GM12865 (cell line): ENCODE measurements around the gene TCN2.
A peak's percentile ranks its signal among the peaks of the same experiment; 100 is the strongest.
"Not testable (repeated sequence)": the region's sequence is repeated elsewhere in the genome, so short reads cannot be mapped to it uniquely, and the experiment has no call there.

Experiments
- DNase-seq: peaks from one replicate; pipeline ENCODE4 v3.0.0; 2010; ENCODE audit warnings: low read depth
- H3K4me3 ChIP-seq: 2 replicates; pipeline ENCODE4 v1.5.1; 2011; ENCODE audit warnings: mild to moderate bottlenecking, low read depth, low read length, control low read depth
- TF ChIP-seq, protein P1 (sequence below): IDR thresholded peaks from 2 replicates; pipeline ENCODE4 v1.5.1; 2011; ENCODE audit warnings: low read length, control low read depth, low read depth, inconsistent platforms; ENCODE audit not compliant: insufficient read depth; ENCODE audit errors: missing control alignments

TCN2 gene

DNA sequence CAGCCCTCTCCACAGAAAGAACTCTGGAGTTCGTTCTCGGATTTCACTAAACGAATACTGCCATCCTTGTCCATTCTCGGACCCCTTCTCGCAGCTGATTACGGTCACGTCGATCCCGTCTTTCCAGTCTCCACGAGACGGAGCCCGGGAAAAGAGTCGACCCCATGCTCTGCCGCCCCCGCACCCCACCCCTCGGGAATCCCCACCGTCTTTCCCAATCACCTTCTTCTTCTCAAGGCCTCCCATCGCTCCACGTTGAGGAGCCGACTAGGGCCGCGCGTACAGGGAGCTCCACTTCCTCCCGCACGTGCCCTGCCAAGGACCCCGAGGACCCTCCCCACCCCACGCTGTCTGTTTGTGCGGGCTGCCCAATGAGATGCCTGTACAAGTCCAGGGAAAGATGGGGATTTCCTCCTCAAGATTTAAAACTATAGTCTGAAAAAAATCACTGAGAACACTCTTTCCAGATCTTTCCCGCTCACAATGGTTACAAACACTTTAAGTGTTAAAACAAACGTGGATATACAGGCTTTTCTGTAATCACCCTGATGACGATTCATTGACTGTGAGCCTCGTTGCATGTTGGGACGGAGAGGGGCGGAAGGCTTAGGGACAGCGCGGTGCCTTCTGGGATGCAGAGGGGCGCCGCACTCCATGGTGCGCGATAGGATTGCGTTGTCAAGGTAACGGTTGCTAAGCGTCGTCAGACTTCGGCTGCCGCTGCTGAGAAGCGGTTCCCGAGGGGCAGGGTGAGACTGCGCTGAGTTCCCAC is 15.2 kb upstream of the TCN2 start, which contains the start of gene PES1:
Gene PES1 (minus strand): TSS at position 323 of the 772 bp plus-strand sequence. CDS start 77 bp downstream, at position 246.
- TF ChIP-seq, protein P1, sequence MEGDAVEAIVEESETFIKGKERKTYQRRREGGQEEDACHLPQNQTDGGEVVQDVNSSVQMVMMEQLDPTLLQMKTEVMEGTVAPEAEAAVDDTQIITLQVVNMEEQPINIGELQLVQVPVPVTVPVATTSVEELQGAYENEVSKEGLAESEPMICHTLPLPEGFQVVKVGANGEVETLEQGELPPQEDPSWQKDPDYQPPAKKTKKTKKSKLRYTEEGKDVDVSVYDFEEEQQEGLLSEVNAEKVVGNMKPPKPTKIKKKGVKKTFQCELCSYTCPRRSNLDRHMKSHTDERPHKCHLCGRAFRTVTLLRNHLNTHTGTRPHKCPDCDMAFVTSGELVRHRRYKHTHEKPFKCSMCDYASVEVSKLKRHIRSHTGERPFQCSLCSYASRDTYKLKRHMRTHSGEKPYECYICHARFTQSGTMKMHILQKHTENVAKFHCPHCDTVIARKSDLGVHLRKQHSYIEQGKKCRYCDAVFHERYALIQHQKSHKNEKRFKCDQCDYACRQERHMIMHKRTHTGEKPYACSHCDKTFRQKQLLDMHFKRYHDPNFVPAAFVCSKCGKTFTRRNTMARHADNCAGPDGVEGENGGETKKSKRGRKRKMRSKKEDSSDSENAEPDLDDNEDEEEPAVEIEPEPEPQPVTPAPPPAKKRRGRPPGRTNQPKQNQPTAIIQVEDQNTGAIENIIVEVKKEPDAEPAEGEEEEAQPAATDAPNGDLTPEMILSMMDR = no peak
- H3K4me3 ChIP-seq = peak within 1 kb of the TSS; percentile 73
- peak; percentile 99 for DNase-seq

DNA sequence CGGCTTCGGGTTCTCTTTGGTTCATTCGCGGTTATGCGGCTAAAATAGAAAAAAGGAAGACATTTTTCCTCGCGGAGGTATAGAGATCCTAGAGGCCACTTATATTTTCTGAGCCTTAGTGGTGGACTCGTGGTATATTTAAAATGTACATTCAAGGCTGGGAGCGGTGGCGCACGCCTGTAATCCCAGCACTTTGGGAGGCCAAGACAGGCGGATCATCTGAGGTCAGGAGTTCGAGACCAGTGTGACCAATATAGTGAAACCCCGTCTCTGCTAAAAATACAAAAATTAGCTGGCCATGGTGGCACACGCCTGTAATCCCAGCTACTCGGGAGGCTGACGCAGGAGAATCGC is 14.6 kb upstream of the TCN2 start:
- not testable (repeated sequence) for DNase-seq, H3K4me3 ChIP-seq

DNA sequence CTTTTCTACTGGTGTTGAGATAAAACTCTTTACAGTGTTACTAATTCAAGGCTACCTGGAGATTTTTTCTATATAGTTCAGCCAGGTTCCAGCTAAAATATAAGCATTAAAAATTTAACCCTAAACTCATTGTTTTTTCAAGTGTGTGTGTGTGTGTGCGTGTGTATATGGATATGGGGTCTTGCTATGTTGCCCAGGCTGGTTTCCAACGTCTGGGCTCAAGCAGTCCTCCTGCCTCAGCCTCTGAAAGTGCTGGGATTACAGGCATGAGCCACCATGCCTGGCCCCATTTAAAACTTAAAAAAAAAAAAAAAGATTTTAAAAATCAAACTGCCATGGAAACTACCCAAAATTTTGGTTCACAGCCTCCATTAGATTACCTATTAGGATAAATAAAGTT is 10.8 kb upstream of the TCN2 start:
- TF ChIP-seq, protein P1 = no peak
- DNase-seq = no peak
- no peak overlapping the region for H3K4me3 ChIP-seq

DNA sequence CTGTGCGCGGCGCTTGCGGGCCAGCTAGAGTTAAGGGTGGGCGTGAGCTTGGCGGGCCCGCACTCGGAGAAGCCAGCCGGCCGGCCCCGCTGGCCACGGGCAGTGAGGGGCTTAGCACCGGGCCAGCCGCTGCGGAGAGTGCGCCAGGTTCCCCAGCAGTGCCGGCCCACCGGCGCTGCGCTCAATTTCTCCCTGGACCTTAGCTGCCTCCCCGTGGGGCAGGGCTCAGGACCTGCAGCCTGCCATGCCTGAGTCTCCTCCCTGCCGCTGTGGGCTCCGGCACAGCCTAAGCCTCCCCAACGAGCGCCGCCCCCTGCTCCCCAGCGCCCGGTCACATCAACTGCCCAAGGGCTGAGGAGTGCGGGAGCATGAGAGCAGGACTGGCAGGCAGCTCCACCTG is 10.1 kb upstream of the TCN2 start:
- no peak for DNase-seq
- TF ChIP-seq, protein P1 = no peak
- H3K4me3 ChIP-seq = no peak overlapping the region

DNA sequence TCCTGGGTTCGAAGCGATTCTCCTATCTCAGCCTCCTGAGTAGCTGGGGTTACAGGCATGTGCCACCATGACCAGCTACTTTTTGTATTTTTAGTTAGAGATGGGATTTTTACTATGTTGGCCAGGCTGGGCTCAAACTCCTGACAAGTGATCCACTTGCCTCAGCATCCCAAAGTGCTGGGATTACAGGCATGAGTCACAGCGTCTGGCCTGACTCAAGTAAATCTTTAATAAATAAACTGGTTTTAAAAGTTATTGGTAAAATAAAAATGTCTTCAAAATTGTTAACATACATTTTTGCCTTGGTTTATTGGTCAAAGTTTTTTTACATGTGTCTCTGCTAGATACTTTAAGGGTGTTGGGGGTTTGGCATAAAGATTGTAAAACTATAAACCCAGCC is 8.0 kb upstream of the TCN2 start:
- H3K4me3 ChIP-seq = no peak overlapping the region

DNA sequence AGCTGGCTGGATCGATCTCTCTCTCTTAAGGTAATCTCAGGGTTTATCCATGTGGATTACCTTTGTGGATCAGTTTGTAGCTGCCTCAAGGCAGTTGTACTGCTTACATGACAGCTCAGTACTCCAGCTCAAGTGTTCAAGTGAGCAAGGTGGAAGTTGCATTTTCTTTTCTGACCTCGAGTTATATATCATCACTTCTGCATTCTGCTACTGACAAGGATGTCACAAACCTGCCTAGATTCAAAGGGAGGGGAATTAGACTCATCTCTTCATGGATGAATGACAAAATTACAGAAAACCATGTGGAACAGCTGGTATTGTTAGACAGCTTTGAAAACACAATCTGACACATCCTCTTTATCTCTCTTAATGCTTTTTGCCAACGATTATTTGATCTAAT is 6.1 kb upstream of the TCN2 start:
- TF ChIP-seq, protein P1 = no peak
- no peak overlapping the region for H3K4me3 ChIP-seq
- no peak for DNase-seq

More for the DNA sequence above, 8.0 kb upstream of the TCN2 start:
- no peak for DNase-seq
- TF ChIP-seq, protein P1 = no peak

DNA sequence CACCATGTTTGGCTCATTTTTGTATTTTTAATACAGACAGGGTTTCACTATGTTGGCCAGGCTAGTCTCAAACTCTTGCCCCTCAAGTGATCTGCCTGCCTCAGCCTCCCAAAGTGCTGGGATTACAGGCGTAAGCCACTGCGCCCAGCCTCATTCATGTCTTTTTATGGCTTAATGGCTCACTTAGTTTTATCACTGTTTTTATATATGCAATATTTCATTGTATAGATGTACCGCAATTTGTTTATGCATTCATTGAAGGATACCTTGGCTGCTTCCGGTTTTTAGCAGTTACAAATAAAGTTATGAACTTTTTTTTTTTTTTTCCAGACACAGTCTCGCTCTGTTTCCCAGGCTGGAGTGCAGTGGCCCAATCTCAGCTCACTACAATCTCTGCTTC is 5.5 kb upstream of the TCN2 start:
- H3K4me3 ChIP-seq = no peak overlapping the region
- no peak for DNase-seq
- TF ChIP-seq, protein P1 = no peak
